ENCODE measurements around the gene BCL2.

The BCL2 gene

GRCh38 chr18:63130176-63130575 is 189.4 kb downstream of the BCL2 start:
- no peak for TF ChIP-seq CTCF (IDR thresholded peaks at IDR 0.05)
- H3K27ac ChIP-seq = no peak overlapping the region
- no peaks in the 10 kb centered on the region for H3K27me3 ChIP-seq
- H3K4me3 ChIP-seq (ENCODE audit: low read depth in 1 of 2, low read length in 1 of 2) = no peak overlapping the region
- no peaks in the 10 kb centered on the region for H3K36me3 ChIP-seq
- no peaks in the 10 kb centered on the region for H3K9me3 ChIP-seq
- no peaks in the 10 kb centered on the region for H3K4me1 ChIP-seq (ENCODE audit: control insufficient read depth in 1 of 2, insufficient read depth in 1 of 2, low read depth in 1 of 2, low read length in 1 of 2)

- Histone ChIP-seq H3K27me3 (no peaks in the 10 kb centered on the region), H3K4me3 (ENCODE audit: low read depth in 1 of 2, low read length in 1 of 2) (no peak overlapping the region), H3K9me3 (no peaks in the 10 kb centered on the region), H3K27ac (no peak overlapping the region), H3K36me3 (no peaks in the 10 kb centered on the region), H3K4me1 (ENCODE audit: control insufficient read depth in 1 of 2, insufficient read depth in 1 of 2, low read depth in 1 of 2, low read length in 1 of 2) (no peaks in the 10 kb centered on the region)
- TF ChIP-seq CTCF (IDR thresholded peaks at IDR 0.05) = no peak
These were observed 191.2 kb downstream of the BCL2 start for GRCh38 chr18:63128237-63128974.

GRCh38 chr18:63126134-63127069 is 193.2 kb downstream of the BCL2 start:
- no peak overlapping the region for H3K4me3 ChIP-seq (ENCODE audit: low read depth in 1 of 2, low read length in 1 of 2)
- H3K27me3 ChIP-seq = no peaks in the 10 kb centered on the region
- no peak for TF ChIP-seq CTCF (IDR thresholded peaks at IDR 0.05)
- no peak overlapping the region for H3K27ac ChIP-seq
- no peaks in the 10 kb centered on the region for H3K4me1 ChIP-seq (ENCODE audit: control insufficient read depth in 1 of 2, insufficient read depth in 1 of 2, low read depth in 1 of 2, low read length in 1 of 2)
- H3K9me3 ChIP-seq = no peaks in the 10 kb centered on the region
- H3K36me3 ChIP-seq = no peaks in the 10 kb centered on the region

GRCh38 chr18:63120620-63121019 is 198.9 kb downstream of the BCL2 start:
- no peaks in the 10 kb centered on the region for H3K36me3 ChIP-seq
- no peaks in the 10 kb centered on the region for H3K27me3 ChIP-seq
- TF ChIP-seq CTCF (IDR thresholded peaks at IDR 0.05) = no peak

GRCh38 chr18:63119647-63120046 is 199.9 kb downstream of the BCL2 start:
- H3K4me3 ChIP-seq (ENCODE audit: low read depth in 1 of 2, low read length in 1 of 2) = no peak overlapping the region
- H3K27ac ChIP-seq = no peak overlapping the region
- H3K4me1 ChIP-seq (ENCODE audit: control insufficient read depth in 1 of 2, insufficient read depth in 1 of 2, low read depth in 1 of 2, low read length in 1 of 2) = no peaks in the 10 kb centered on the region
- TF ChIP-seq CTCF (IDR thresholded peaks at IDR 0.05) = no peak
- H3K27me3 ChIP-seq = no peaks in the 10 kb centered on the region
- H3K9me3 ChIP-seq = no peaks in the 10 kb centered on the region
- no peaks in the 10 kb centered on the region for H3K36me3 ChIP-seq

More at GRCh38 chr18:63120620-63121019, 198.9 kb downstream of the BCL2 start:
- H3K27ac ChIP-seq = no peak overlapping the region
- no peaks in the 10 kb centered on the region for H3K4me1 ChIP-seq (ENCODE audit: control insufficient read depth in 1 of 2, insufficient read depth in 1 of 2, low read depth in 1 of 2, low read length in 1 of 2)
- H3K9me3 ChIP-seq = no peaks in the 10 kb centered on the region
- H3K4me3 ChIP-seq (ENCODE audit: low read depth in 1 of 2, low read length in 1 of 2) = no peak overlapping the region

Measured in neutrophil (primary cell).